ENCODE results near the gene SLC4A3. TPM values are rescaled to one million over a fixed set of nuclear protein-coding genes. Genes with fewer than 3 reads are reported as not detected.

Gene SLC4A3
- total and polyA plus RNA-seq, 2 of the 13 experiments (the other 11 are each of a cell fraction or from before 2014, with no cell fraction given) = 0.18 to 0.95 TPM

DNA sequence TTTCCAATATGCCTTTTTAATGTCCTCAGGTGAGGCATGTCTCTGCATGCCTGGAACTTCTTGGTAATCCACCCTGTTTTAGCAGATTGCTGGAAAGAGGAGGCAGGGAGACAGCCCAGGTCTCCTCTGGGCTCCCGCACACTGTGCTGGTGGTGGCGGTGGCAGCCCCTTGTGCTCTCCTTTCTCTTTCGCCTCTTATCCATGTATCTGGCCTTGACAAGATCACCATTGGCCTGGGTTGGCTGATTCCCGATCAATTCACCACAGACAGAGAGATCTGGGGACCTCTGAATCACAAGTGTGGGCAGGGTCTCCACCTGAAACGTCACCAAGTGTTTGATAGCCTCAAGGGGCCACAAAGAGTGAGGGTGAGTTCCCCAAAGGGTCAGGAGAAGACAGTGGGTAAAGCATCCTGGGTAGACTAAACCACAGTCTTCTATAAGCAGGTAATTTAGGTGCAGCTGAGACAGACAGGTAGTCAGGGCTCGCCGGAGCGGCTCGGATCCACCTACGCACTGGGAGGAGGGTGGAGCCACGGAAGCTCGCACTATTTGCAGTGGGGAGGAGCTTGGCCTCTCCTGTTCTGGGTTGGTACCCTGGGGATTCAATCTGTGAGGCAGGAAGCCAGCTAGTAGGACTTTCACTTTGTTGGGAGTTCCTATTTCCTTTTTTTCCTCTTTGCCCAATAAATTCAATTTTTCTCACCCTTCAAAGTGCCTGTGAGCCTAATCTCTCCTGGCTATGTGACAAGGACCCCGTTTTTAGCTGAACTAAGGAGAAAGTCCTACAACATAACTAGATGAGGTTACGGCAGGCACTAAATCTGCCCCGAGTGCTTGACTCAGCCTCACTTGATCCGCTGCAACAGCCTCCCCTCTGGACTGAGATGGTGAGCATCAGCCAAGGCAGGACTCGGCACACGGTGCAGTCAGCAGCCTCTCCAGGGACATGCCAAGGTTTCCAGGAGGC, 57.6 kb downstream of the SLC4A3 start (continued):
- TF ChIP-seq LCORL (IDR thresholded peaks at IDR 0.05) (no peak), LCORL (CRISPR knock-in tag; IDR thresholded peaks at IDR 0.05) (no peak), ZSCAN20 (CRISPR knock-in tag; IDR thresholded peaks at IDR 0.05; ENCODE audit: borderline replicate concordance) (no peak), MEF2D (CRISPR knock-in tag; IDR thresholded peaks at IDR 0.05) (no peak), ETV6 (CRISPR knock-in tag; conservative IDR thresholded peaks at IDR 0.05) (0 out of 2 replicates have a peak, but pooled peaks have one; percentile 49), CBX2 (IDR thresholded peaks at IDR 0.05; ENCODE audit: low read depth, low read length) (no peak), CBX2 (CRISPR knock-in tag; IDR thresholded peaks at IDR 0.05; ENCODE audit: low read depth) (no peak), ZNF572 (CRISPR knock-in tag; IDR thresholded peaks at IDR 0.05) (peak; percentile 10; the same call in 1 of the 2 replicates), THAP11 (CRISPR knock-in tag; IDR thresholded peaks at IDR 0.05) (0 out of 2 replicates have a peak, but pooled peaks have one; percentile 31), ZNF160 (CRISPR knock-in tag; IDR thresholded peaks at IDR 0.05) (no peak), TERF1 (CRISPR knock-in tag; IDR thresholded peaks at IDR 0.05) (no peak), ZSCAN25 (CRISPR knock-in tag; IDR thresholded peaks at IDR 0.05) (0 out of 2 replicates have a peak, but pooled peaks have one; percentile 32), SNAPC2 (CRISPR knock-in tag; IDR thresholded peaks at IDR 0.05) (peak; percentile 99), FOXA3 (CRISPR knock-in tag; IDR thresholded peaks at IDR 0.05) (no peak), ATF1 (CRISPR knock-in tag; IDR thresholded peaks at IDR 0.05) (peak; percentile 43; the same call in 1 of the 2 replicates), HNF1B (CRISPR knock-in tag; IDR thresholded peaks at IDR 0.05) (0 out of 2 replicates have a peak, but pooled peaks have one; percentile 14), HDAC2 (CRISPR knock-in tag; IDR thresholded peaks at IDR 0.05) (no peak), GABPA (IDR thresholded peaks at IDR 0.05; ENCODE audit: low read depth, low read length) (peak; percentile 35; the same call in 1 of the 2 replicates), GABPA (CRISPR knock-in tag; IDR thresholded peaks at IDR 0.05; ENCODE audit: low read depth) (peak; percentile 74), U2AF2 (IDR thresholded peaks at IDR 0.05; ENCODE audit: low read depth, low read length) (0 out of 2 replicates have a peak, but pooled peaks have one; percentile 30), NCOA2 (CRISPR knock-in tag; IDR thresholded peaks at IDR 0.05) (0 out of 2 replicates have a peak, but pooled peaks have one; percentile 13)
- TF ChIP-seq, protein P1, sequence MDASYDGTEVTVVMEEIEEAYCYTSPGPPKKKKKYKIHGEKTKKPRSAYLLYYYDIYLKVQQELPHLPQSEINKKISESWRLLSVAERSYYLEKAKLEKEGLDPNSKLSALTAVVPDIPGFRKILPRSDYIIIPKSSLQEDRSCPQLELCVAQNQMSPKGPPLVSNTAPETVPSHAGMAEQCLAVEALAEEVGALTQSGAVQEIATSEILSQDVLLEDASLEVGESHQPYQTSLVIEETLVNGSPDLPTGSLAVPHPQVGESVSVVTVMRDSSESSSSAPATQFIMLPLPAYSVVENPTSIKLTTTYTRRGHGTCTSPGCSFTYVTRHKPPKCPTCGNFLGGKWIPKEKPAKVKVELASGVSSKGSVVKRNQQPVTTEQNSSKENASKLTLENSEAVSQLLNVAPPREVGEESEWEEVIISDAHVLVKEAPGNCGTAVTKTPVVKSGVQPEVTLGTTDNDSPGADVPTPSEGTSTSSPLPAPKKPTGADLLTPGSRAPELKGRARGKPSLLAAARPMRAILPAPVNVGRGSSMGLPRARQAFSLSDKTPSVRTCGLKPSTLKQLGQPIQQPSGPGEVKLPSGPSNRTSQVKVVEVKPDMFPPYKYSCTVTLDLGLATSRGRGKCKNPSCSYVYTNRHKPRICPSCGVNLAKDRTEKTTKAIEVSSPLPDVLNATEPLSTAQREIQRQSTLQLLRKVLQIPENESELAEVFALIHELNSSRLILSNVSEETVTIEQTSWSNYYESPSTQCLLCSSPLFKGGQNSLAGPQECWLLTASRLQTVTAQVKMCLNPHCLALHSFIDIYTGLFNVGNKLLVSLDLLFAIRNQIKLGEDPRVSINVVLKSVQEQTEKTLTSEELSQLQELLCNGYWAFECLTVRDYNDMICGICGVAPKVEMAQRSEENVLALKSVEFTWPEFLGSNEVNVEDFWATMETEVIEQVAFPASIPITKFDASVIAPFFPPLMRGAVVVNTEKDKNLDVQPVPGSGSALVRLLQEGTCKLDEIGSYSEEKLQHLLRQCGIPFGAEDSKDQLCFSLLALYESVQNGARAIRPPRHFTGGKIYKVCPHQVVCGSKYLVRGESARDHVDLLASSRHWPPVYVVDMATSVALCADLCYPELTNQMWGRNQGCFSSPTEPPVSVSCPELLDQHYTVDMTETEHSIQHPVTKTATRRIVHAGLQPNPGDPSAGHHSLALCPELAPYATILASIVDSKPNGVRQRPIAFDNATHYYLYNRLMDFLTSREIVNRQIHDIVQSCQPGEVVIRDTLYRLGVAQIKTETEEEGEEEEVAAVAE (CRISPR knock-in tag; IDR thresholded peaks at IDR 0.05; ENCODE audit: borderline replicate concordance) = 0 out of 2 replicates have a peak, but pooled peaks have one; percentile 21
